OCI-LY7 (cell line): ENCODE results near the gene SLC30A3.

Source experiments
- EZH2phosphoT487 ChIP-seq: fragments of 200-600 bp; sonication (generic); IDR thresholded peaks from 2 replicates; pipeline ENCODE4 v1.6.1; 2018; ENCODE audit warnings: low read depth, borderline replicate concordance, mild to moderate bottlenecking, mixed run types, antibody characterized with exemption, low read length, moderate library complexity, mixed read lengths
- TF ChIP-seq, protein P1 (sequence below): fragments of 200-600 bp; sonication (generic); conservative IDR thresholded peaks from 2 replicates; pipeline ENCODE4 v1.5.1; 2014; ENCODE audit warnings: mild to moderate bottlenecking, antibody characterized with exemption, low read length, moderate library complexity, mixed read lengths

DNA sequence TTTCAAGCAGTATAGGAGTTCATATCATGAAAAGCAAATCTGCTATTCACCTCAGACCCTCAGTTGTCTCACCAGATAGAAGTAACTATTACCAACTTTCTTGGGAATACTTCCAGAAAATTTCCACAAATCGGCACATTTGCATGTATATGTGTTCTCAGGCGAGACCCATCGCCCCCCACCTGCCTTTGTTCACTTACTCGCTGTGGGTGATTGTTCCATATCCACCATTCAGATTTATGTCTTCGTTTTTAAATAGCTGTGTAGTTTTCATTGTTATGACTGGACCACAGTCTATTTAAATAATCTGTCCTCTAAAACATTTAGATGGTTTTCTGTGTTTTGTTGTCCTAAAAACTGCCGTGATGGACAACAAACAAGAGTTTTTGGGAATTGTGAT, 22.6 kb upstream of the SLC30A3 start:
- TF ChIP-seq EZH2phosphoT487 = no peak
- TF ChIP-seq, protein P1, sequence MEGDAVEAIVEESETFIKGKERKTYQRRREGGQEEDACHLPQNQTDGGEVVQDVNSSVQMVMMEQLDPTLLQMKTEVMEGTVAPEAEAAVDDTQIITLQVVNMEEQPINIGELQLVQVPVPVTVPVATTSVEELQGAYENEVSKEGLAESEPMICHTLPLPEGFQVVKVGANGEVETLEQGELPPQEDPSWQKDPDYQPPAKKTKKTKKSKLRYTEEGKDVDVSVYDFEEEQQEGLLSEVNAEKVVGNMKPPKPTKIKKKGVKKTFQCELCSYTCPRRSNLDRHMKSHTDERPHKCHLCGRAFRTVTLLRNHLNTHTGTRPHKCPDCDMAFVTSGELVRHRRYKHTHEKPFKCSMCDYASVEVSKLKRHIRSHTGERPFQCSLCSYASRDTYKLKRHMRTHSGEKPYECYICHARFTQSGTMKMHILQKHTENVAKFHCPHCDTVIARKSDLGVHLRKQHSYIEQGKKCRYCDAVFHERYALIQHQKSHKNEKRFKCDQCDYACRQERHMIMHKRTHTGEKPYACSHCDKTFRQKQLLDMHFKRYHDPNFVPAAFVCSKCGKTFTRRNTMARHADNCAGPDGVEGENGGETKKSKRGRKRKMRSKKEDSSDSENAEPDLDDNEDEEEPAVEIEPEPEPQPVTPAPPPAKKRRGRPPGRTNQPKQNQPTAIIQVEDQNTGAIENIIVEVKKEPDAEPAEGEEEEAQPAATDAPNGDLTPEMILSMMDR = no peak
